HG03565 (cell line): ENCODE data around the gene GASK1B.
A peak's percentile ranks its signal among the peaks of the same experiment; 100 is the strongest.

Source experiments
- ATAC-seq: cut with Tn5 transposase; IDR thresholded peaks from one replicate; pipeline ENCODE4 v1.9.1; 2021; ENCODE audit warnings: mild to moderate bottlenecking, moderate library complexity; ENCODE audit not compliant: unreplicated experiment

GASK1B gene

DNA sequence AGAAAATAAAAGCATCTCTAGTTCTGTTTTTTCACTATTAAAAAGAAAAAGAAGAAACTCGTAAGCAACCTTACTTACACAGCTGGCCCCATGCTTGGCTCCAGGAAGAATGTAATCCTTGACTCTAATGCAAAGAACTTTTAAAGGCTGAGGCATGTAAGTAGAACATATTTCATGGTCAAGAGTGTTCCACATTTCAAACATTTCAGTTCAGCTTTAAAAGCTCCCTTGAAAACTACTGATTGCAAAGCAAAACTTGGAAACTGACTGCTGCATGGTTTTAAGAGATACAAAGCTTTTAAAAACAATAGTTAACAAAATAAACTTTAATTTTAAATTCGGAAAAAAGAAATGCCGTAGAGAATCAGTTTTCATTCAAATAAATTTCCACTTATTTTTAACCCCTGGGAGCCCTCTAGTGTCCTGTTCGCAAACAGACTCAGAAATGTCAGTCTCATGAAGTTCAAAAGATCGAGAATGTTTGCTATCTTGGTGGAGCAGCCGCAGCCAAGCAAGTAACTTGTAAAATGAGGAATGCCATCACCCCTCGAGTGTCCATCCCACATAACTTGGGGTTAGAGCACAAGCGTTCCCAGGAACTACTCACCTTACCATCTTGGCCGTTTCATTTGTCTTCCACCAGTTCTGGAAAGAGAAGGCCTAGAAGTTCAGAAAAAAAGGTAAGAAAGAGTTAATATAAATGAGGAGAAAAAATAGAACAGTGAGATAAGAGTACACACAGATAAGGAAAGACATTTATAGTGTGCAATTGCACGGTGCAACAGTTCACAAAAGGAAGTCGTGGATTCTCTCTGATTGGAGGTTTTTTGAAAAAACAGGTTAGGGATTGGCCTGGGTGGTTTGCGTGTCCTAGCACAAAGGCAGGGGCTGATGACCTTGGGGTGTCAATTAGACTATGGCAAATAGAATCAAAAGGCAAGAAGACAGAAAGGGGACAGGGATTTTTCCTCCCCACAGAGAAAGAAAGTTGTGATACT lies at the start of gene GASK1B:
GASK1B (minus strand) TSS at position 765 of the 998 bp plus-strand sequence. CDS start 1,650 bp downstream, outside the sequence.
- no peak for ATAC-seq

DNA sequence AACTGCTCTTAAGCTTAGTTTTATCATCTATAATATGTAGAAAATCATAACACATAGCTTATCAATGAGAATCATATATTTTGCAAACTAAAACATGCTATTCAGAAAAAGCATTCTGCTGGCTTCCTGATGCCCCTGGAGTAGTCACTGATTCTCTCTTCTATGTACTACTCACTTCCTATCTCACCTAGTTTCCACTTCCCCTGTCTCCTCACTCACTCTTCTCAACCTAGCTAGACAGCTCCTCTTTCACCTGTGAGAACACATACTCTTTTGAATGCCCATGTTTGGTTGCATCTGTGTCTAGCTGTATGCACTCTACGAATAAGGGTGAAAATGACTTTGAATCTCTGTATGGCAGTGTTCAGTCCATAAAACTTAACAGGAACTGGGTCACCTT lies 46.8 kb upstream of the GASK1B start:
- no peak for ATAC-seq

DNA sequence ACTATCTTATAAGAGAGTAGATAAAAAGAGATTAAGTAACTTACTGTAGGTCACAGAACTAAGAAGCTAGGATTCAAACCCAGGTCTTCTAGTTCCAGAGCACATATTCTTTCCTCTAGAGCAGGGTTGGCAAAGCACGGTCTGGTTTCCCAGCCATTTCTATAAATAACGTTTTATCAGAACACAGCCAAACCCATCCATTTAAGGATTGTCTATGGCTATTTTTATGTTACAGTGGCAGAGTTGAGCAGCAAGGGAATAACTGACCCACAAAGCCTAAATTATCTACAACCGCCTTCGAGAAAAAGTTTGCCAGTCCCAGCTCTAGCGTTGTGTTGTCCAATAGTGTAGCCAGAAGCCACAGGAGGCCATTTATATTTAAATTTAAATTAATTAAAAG lies 44.9 kb upstream of the GASK1B start:
- no peak for ATAC-seq

DNA sequence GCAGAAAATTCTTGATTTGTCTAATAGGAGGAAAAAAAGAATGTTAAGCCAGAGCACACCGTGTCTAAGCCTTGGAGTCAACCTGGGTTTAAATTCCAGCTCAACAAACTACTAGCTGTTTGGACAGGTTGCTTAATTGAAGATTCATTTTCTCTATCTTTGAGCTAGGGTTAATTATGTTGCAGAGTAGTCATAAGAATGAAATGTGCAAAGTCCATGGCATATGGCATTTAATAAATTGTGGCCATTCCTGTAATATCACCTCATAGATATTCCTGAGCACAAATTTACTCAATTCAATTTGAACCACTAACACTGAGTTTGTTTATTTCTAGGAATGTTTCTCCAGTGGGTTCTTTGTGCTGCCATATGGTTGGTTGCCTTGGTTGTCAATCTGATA lies 42.0 kb upstream of the GASK1B start:
- no peak for ATAC-seq

DNA sequence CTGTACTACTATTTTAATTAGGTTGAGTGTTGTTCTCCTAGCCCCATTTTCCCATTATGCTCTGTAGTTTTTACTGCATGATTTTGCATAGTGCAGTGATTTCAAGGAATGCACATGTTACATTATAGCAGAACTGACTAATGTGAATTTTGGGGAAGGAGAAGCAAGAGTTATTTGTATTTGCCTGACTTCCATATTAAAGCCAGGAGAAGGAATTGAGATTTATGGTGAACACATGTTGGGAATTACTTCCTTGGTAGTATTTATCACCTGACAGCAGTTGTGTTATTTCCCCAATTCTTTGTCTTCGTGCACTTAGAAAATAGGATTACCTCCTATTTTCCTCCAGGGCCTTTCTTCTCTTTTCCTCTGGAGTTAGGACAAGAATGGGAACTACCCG lies 40.6 kb upstream of the GASK1B start:
- no peak for ATAC-seq

DNA sequence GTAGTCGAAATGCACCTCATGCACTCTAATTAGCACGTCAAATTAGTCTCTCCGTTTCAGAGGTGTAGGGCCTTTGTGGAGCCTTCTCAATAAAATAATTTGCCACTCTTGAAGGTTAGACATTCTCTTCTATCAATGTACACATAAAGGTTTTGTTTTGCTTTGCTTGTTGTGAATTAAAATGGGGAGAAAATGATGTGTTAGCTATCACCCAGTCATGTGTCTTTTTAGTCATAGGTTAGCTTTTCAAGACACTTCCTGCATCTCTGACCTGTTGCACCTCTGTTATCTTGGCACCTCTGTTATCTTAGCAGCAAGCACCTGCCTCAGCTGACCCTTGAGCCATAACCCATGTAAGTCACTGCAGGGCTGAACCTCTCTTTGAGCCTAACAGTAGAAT lies 38.4 kb upstream of the GASK1B start:
- ATAC-seq: no peak

DNA sequence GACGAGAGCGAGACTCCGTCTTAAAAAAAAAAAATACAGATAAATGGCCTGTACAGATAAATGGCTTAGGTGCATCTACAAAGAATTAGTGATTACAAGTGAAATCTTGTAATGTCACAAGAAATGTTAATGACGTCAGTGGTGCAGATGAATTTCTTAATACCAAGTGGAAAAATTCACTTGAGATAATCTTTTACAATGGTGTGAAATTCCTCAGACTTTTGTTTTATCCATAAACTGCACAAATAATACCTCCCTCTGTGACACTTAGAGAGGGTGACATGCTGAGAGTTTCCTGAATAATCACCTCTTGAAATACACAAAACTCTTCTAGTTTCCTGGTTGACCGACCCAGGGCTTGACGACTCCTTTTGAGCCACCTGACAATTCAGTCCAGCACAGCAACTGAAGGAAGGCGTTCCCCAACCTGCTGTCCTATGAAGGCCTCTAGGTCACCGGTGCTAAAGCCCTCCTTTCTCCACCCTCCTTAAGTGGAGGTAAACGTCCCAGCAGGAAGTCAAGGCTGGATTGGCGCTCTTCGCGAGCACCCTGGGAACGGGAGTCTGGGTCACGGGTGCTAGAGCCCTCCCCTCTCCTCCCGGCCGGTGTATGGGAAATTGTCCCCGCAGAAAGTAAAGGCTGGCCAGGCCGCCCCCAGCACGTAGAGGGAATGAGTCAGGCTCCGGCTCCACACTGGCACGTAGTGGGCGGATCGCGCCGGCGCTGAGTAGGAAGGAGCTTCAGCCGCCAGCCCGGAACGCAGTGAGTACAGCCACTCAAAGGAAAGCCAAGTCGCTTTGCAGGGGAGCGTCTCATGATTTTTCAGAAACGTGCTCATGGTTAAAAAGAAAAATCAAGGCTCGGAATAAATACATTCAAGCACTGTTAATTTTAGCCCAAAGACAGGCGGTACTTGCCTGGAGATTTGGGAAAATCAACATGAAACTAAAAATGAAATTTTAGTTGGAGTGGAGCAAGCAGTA lies 37.3 kb upstream of the GASK1B start, which contains the start of gene TMEM144:
TMEM144 (plus strand) TSS at position 662 of the 983 bp plus-strand sequence. CDS start 2,182 bp downstream, outside the sequence.
- ATAC-seq: peak; percentile 91

DNA sequence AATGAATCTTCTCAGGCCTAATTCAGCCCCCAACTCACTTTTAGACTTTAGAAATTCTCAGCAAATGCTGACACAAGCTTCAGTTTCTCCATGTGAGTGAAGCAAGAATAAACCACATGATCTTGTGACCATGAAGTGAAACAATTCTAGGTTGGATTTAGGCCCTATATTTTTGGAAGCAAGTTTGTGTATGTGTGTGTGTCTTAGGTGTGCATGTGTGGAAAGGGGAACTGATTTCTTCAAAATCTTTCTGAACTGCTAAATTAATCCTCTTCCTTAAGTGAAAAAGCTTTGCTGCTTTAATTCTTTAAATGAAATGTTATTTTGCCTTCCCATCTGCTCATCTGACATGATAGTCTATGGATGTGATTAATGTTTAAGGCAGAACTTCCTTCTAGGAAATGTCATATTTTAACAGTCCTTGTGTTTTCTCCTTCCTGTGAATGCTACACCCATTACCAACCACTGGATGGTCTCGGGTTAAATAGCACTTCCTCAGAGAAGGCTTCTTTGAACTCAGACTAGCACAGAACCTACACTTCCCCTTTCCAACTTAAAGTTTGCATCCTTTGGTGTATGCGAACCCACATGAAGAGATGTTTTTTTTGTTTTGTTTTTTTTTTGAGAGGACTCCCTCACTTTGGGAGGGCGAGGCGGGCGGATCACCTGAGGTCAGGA lies 36.3 kb upstream of the GASK1B start:
- ATAC-seq: peak; percentile 51

DNA sequence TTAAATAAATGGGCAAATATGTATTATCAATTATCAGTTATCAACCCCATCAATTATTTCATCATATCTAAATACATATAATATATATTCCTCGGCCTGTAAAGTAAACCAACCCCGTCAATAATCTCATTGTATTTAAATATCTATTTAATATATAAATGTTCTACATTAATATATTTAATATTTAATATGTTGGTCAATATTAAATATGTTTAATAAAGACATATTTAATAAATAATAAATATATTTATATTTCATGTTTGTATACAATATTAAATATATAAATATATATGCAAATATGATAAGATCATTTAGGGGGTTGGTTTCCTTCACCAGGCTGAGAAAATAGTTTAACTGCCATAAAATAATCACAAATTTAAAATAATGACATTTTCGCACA lies 31.1 kb upstream of the GASK1B start:
- ATAC-seq: no peak

DNA sequence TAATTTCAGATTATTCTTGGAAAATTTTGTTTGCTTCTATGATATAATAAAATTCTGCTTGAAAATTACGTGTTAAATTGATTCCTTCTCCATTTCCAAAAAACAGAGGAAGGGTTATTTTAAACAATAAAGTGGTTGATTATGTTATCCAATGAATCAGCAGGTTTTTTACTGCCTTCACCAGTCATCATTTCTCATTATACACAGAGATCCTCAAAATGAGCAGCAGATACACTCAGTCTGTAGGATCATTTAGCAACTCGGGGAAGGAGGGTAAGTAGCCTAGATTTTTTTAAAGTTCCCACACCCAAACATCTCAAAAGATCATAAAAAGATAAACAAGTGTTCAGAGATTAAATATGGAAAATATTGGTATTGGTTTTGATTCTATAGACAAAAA lies 30.6 kb upstream of the GASK1B start:
- no peak for ATAC-seq

DNA sequence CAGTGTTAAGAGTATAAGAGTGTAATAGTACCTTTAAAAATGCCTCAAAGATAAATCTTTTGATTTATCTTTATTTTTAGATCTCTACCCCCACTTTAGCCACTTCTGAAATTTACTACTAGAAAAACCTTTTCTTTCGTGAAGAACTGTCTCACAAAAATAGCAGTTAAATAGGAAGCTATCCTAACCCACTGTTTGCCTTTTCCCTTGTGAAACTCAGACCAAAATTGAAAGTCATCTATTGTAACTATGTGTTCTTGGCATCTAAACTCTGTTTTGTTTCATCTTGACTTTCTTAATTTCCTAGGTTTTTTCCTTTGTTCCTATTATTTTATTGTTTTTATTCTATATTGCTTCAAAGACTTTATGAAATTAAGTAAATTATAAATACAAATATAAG lies 29.7 kb upstream of the GASK1B start:
- ATAC-seq: no peak

DNA sequence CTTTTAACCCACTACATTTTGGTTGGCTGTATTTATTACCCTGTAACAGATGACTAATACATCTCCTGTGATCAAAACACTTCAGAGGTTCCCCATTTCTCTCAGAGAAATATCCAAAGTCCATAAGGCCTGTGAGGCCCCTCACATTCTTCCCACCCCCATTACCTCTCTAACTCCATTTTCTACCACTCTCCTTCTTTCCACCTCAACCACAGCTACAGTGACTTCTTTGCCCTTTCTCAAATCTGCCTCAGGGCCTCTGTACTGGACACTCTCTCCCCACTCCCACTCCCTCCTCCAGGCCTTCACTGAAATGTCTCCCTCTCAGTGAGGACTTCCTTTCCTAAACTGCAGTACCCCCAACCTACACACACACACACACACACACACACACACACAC lies 29.1 kb upstream of the GASK1B start:
- ATAC-seq: no peak

DNA sequence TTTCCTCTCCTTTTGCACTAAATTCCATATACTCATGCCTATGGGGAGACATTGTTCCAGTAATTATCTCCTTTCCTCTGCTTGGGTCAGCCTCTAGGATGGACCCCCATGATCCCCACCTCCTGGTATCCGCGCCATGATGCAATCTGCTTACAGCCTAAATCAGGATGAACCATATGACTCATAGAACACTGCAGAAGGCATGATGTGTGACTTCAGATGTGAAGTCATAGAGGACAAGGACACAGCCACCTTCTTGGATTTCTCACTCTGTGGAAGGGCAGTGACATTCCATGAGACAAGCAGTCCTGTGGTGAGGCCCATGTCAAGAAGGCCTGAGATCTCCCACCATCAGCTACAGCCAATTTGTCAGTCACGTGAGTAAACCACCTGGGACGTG lies 28.5 kb upstream of the GASK1B start:
- ATAC-seq: no peak

DNA sequence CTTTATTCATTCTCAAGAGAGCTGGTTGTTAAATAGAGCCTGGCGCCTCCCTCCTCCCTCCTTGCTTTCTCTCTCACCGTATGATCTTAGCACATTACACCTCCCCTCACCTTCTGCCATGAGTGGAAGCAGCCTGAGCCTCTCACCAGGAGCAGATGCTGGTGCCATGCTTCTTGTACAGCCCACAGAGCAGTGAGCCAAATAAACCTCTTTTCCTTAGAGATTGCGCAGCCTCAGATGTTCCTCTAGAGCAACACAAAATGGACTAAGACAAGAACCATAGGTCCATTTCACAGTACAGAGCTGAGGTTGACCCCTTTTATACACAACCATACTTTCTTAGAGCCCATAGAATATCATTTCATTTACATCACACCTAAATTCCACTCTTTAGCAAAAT lies 27.4 kb upstream of the GASK1B start:
- ATAC-seq: no peak

DNA sequence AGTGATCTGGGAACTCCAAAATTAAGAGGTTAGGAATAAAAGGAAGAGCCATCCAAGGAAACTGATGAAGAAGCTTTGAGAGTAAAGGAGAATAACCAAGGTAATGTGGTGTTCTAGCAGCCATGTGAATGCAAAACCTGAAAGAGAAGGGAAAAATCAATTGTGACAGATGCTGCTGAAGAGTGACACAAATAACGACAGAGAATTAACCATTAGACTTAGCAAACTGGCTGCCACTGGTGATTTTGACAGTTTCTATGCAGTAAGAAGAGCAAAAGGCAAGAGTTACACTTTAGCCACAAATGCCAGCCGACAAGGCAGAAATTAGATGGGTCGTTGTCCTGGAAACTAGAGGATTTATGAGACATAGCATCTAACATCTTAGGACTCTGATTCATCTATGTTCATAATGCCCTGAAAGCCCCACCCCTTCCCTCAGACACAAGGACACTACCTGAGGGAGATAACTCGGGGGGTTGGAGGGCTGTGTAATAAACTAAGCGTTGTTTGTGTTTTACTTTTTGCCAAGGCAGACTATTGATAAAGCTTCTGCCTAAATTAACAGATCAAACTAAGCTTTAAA lies 24.5 kb upstream of the GASK1B start:
- no peak for ATAC-seq

DNA sequence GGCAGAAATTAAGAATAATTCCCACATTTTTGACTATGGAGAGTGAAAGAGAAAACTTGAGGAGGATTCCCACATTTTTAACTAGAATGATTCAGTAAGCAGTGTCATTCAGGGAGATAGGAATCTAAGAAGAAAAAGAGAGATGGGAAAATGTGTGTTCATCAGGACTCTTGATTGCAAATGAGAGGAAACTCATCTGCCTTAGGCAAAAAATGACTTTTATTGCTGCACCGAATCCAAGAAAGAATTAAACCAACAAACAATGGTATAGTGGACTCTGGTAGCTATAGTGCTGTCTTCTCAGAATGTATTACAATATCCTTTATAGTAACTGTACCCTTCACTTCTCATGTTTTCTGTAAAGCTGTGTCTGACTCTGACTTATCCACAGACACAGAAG lies 22.5 kb upstream of the GASK1B start:
- no peak for ATAC-seq

DNA sequence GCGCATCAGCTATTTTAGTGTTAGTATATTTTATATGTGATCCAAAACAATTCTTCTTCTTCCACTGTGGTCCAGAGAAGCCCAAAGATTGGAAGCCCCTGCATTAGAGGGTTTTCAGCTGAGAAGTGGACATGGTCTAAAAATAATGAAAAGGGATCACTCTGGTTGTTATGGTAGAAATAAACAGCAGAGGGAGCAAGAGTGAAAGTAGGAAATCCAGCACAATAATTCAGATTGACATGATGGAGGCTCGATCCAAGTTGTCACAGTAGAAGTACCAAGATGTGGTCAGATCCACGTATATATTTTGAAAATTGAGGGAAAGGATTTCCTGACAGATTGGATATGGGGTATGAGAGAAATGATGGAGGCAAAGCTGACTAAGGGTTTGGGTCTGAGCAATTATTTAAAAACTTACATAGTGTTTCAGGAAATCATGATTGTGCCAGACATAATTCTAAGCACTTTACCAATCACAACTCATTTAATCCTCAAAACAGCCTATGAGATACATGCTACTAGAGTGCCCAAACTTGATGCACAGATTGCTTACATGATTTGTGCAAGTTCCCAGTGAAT lies 20.4 kb upstream of the GASK1B start:
- ATAC-seq: peak; percentile 69

DNA sequence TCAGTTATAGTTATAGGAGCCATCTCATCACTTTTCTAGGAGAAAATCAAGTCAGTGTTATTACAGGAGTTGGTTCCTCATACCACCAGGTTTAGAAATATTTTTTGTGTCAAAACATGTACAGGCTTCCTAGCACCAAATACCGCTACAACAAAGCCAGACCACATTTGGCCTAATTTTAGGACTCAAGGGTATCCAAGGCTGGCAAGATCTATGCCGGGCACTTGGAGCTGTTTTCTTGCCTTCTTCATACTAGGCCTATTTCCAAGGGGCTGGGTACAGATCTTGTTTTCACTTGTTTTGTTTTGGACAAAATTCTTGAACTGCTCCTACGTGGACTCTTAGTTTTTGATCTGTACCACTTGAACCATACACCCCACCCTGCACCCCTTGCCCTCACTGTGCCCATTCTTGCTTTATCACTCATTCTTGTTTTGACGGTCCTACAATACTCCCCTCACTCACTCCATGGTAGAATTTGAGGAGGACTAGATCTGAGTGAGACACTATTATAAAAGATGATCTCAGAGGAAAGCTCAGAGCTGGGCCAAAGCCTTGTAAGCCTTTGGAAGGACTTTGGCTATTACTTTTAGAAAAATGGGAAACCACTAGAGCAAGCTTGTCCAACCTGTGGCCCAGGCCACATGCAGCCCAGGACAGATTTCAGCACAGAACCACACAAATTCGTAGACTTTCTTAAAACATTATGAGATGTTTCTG lies 19.8 kb upstream of the GASK1B start:
- ATAC-seq: no peak

DNA sequence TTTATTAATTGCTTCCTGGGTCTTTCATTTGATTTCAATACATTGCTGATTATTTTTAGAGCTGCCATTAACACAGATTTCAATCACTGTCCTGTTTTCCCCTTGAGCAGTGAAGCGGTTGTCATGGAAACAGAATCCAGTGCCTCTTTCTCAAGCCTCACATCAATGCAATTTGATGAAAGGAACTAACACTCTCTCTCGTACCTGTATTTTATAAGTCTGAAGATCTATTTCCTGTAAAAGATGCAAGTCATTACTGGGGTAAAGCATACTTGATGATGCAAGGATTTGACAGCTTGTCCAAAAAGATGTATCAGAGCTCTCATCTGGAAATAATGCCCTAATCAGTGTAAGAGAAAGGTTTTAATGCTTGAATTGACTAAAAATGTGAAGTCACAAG lies 17.9 kb upstream of the GASK1B start:
- no peak for ATAC-seq
